ENCODE results near the gene NTF4.
A peak's percentile ranks its signal among the peaks of the same experiment; 100 is the strongest.

DNA sequence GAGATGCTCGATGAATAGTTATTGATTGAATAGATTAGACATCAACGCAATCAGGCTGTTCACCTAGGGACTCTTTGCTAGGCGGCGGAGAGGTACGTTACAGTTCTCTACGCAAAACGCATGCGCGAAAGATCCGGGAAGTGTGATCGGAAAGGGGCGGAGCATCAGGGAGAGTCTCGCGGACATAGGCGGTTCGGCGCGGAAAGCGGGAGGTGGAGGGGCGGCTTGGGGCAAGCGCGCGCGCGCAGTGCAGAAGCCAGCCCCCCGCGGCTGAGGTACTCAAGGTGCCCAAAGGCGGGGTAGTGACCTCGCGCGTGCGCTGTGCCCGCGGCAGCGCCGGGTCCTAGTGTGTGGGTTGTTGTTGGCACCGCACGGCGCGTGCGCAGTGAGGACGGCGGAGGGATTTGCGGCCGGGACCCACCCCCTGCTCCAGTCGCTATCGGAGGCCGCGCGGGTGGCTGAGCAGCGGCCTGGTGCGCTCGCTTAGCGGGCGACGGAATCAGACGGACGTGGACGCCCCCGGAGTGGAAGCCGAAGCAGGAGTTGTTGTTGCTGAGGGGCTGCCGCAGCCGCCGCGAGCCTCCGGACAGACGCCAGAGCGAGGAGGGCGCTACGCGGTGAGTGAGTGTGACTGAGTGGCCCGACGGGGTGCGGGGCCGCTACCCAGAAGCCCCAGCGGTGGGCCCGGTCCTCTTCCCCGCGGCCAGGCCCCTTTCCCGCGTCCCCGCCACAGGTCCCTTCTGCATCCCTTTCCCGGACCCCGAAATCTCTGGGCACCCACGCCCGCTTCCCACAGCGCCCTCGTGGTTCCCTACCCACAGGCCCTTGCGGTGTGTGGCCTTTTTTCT is 20.6 kb upstream of the NTF4 start, which contains the start of gene SNRNP70:
- TF ChIP-seq, protein P1, sequence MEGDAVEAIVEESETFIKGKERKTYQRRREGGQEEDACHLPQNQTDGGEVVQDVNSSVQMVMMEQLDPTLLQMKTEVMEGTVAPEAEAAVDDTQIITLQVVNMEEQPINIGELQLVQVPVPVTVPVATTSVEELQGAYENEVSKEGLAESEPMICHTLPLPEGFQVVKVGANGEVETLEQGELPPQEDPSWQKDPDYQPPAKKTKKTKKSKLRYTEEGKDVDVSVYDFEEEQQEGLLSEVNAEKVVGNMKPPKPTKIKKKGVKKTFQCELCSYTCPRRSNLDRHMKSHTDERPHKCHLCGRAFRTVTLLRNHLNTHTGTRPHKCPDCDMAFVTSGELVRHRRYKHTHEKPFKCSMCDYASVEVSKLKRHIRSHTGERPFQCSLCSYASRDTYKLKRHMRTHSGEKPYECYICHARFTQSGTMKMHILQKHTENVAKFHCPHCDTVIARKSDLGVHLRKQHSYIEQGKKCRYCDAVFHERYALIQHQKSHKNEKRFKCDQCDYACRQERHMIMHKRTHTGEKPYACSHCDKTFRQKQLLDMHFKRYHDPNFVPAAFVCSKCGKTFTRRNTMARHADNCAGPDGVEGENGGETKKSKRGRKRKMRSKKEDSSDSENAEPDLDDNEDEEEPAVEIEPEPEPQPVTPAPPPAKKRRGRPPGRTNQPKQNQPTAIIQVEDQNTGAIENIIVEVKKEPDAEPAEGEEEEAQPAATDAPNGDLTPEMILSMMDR (conservative IDR thresholded peaks at IDR 0.05) = no peak
- TF ChIP-seq ZFX (IDR thresholded peaks at IDR 0.05) = peak; percentile 80

Data from C4-2B (cell line).